Measurements from ENCODE around the gene P2RY11. TPM values are rescaled to one million over a fixed set of nuclear protein-coding genes. Genes with fewer than 3 reads are reported as not detected.

Gene P2RY11
- total RNA-seq, 3 donors from 2014 or later, result 74.8 to 87.5 (median 82.6) TPM

GRCh38 chr19:10104665-10105508, 6.6 kb upstream of the P2RY11 start:
- peak; percentile 46 to 64 for ATAC-seq

GRCh38 chr19:10105509-10106099, 5.9 kb upstream of the P2RY11 start:
- Mint-ChIP-seq H3K4me1 (ENCODE audit: low read depth) (peaks cover 61% of the 10 kb centered on the region), H3K27me3 (ENCODE audit: low read depth) (no peaks in the 10 kb centered on the region), H3K9me3 (no peaks in the 10 kb centered on the region), H3K4me3 (peak overlapping the region; percentile 97), H3K36me3 (ENCODE audit: insufficient read depth) (peaks cover 25% of the 10 kb centered on the region)
- peak; percentile 80 for DNase-seq
- peak; percentile 53 to 66 for ATAC-seq

More at GRCh38 chr19:10104665-10105508, 6.6 kb upstream of the P2RY11 start:
- DNase-seq, result peak; percentile 70
- no peaks in the 10 kb centered on the region for H3K27me3 Mint-ChIP-seq (ENCODE audit: low read depth)
- H3K4me3 Mint-ChIP-seq, result peak overlapping the region; percentile 97
- H3K4me1 Mint-ChIP-seq (ENCODE audit: low read depth), result peaks cover 58% of the 10 kb centered on the region
- no peaks in the 10 kb centered on the region for H3K9me3 Mint-ChIP-seq
- peaks cover 24% of the 10 kb centered on the region for H3K36me3 Mint-ChIP-seq (ENCODE audit: insufficient read depth)

- Mint-ChIP-seq H3K27me3 (ENCODE audit: low read depth) (no peaks in the 10 kb centered on the region), H3K36me3 (ENCODE audit: insufficient read depth) (peaks cover 29% of the 10 kb centered on the region), H3K9me3 (no peaks in the 10 kb centered on the region), H3K4me3 (peak within 1 kb of the TSS; percentile 97), H3K4me1 (ENCODE audit: low read depth) (peaks cover 66% of the 10 kb centered on the region)
- DNase-seq, result peak; percentile 95
- ATAC-seq, result peak; percentile 70 to 73
Observed at GRCh38 chr19:10106100-10106936, 5.2 kb upstream of the P2RY11 start, which contains the start of gene PPAN. Gene PPAN (plus strand): TSS chr19:10106362. CDS start chr19:10106395, 33 bp downstream.

- Mint-ChIP-seq H3K4me3 (peak overlapping the region; percentile 97), H3K27me3 (ENCODE audit: low read depth) (no peaks in the 10 kb centered on the region), H3K36me3 (ENCODE audit: insufficient read depth) (peaks cover 33% of the 10 kb centered on the region), H3K4me1 (ENCODE audit: low read depth) (peaks cover 69% of the 10 kb centered on the region), H3K9me3 (no peaks in the 10 kb centered on the region)
- no peak for DNase-seq
- ATAC-seq, result no peak
Observed at GRCh38 chr19:10107254-10107653, 4.2 kb upstream of the P2RY11 start.

GRCh38 chr19:10107817-10108367, 3.6 kb upstream of the P2RY11 start:
- ATAC-seq, result no peak
- no peak for DNase-seq
- peak overlapping the region; percentile 97 for H3K4me3 Mint-ChIP-seq
- peaks cover 33% of the 10 kb centered on the region for H3K36me3 Mint-ChIP-seq (ENCODE audit: insufficient read depth)
- H3K4me1 Mint-ChIP-seq (ENCODE audit: low read depth), result peaks cover 69% of the 10 kb centered on the region
- no peaks in the 10 kb centered on the region for H3K27me3 Mint-ChIP-seq (ENCODE audit: low read depth)
- no peaks in the 10 kb centered on the region for H3K9me3 Mint-ChIP-seq

- ATAC-seq (no peak), DNase-seq (no peak)
- Mint-ChIP-seq H3K4me1 (ENCODE audit: low read depth) (peaks cover 65% of the 10 kb centered on the region), H3K27me3 (ENCODE audit: low read depth) (no peaks in the 10 kb centered on the region), H3K4me3 (peak overlapping the region; percentile 54), H3K9me3 (no peaks in the 10 kb centered on the region), H3K36me3 (ENCODE audit: insufficient read depth) (peaks cover 34% of the 10 kb centered on the region)
Observed at GRCh38 chr19:10109528-10109927, 2.0 kb upstream of the P2RY11 start.

- Mint-ChIP-seq H3K36me3 (ENCODE audit: insufficient read depth) (peaks cover 37% of the 10 kb centered on the region), H3K4me3 (peak overlapping the region; percentile 60), H3K9me3 (no peaks in the 10 kb centered on the region), H3K27me3 (ENCODE audit: low read depth) (no peaks in the 10 kb centered on the region), H3K4me1 (ENCODE audit: low read depth) (peaks cover 59% of the 10 kb centered on the region)
- DNase-seq (no peak), ATAC-seq (no peak)
Observed at GRCh38 chr19:10110076-10110971, 1.2 kb upstream of the P2RY11 start.

GRCh38 chr19:10110972-10111317, 548 bp upstream of the P2RY11 start:
- Mint-ChIP-seq H3K4me1 (ENCODE audit: low read depth) (peaks cover 54% of the 10 kb centered on the region), H3K4me3 (peak overlapping the region; percentile 60), H3K36me3 (ENCODE audit: insufficient read depth) (peaks cover 37% of the 10 kb centered on the region), H3K9me3 (no peaks in the 10 kb centered on the region), H3K27me3 (ENCODE audit: low read depth) (no peaks in the 10 kb centered on the region)
- ATAC-seq, result no peak
- no peak for DNase-seq

- Mint-ChIP-seq H3K27me3 (ENCODE audit: low read depth) (no peaks in the 10 kb centered on the region), H3K4me3 (peak overlapping the region; percentile 64), H3K9me3 (no peaks in the 10 kb centered on the region), H3K36me3 (ENCODE audit: insufficient read depth) (peaks cover 35% of the 10 kb centered on the region), H3K4me1 (ENCODE audit: low read depth) (peaks cover 57% of the 10 kb centered on the region)
- ATAC-seq (peak; percentile 27 to 47), DNase-seq (peak; percentile 45)
Observed at GRCh38 chr19:10112037-10112761, 706 bp downstream of the P2RY11 start.

- ATAC-seq (peak; percentile 41), DNase-seq (peak; percentile 65)
- no peaks in the 10 kb centered on the region for H3K9me3 Mint-ChIP-seq
- peaks cover 29% of the 10 kb centered on the region for H3K36me3 Mint-ChIP-seq (ENCODE audit: insufficient read depth)
- peaks cover 57% of the 10 kb centered on the region for H3K4me1 Mint-ChIP-seq (ENCODE audit: low read depth)
- no peaks in the 10 kb centered on the region for H3K27me3 Mint-ChIP-seq (ENCODE audit: low read depth)
- H3K4me3 Mint-ChIP-seq, result peak overlapping the region; percentile 64
Observed at GRCh38 chr19:10112895-10113591, 1.6 kb downstream of the P2RY11 start.

GRCh38 chr19:10113592-10113963, 2.1 kb downstream of the P2RY11 start:
- ATAC-seq (peak; percentile 1), DNase-seq (no peak)
- peaks cover 27% of the 10 kb centered on the region for H3K36me3 Mint-ChIP-seq (ENCODE audit: insufficient read depth)
- H3K9me3 Mint-ChIP-seq, result no peaks in the 10 kb centered on the region
- H3K4me1 Mint-ChIP-seq (ENCODE audit: low read depth), result peaks cover 57% of the 10 kb centered on the region
- no peak overlapping the region for H3K4me3 Mint-ChIP-seq
- no peaks in the 10 kb centered on the region for H3K27me3 Mint-ChIP-seq (ENCODE audit: low read depth)

GRCh38 chr19:10113964-10114650, 2.6 kb downstream of the P2RY11 start:
- Mint-ChIP-seq H3K4me1 (ENCODE audit: low read depth) (peaks cover 61% of the 10 kb centered on the region), H3K4me3 (peak overlapping the region; percentile 19), H3K9me3 (no peaks in the 10 kb centered on the region), H3K36me3 (ENCODE audit: insufficient read depth) (peaks cover 32% of the 10 kb centered on the region), H3K27me3 (ENCODE audit: low read depth) (no peaks in the 10 kb centered on the region)
- ATAC-seq, result no peak
- no peak for DNase-seq
